Heart right ventricle (tissue), 16 donors: ENCODE data around the gene YWHAQ. TPM values are rescaled to one million over a fixed set of nuclear protein-coding genes. Genes with fewer than 3 reads are reported as not detected.

ENCODE experiments used
- ATAC-seq, 8 donors: fragments of 200-7000 bp; cut with Tn5 transposase; one replicate each; pipeline ENCODE4 v1.9.1; 2020; ENCODE audit warnings: mild to moderate bottlenecking in 8 of 8, moderate library complexity in 8 of 8, moderate number of reproducible peaks in 1 of 8
- DNase-seq, 2 donors: peaks; one replicate each; pipeline ENCODE4 v3.0.0-alpha.2; 2020
- H3K27ac ChIP-seq, 10 donors: fragments of 200-600 bp; sonication (generic) in 2 of 10; one replicate each; pipeline versions ENCODE4 v1.5.0 to v1.8.0; 2020 to 2022; ENCODE audit warnings: mild to moderate bottlenecking in 3 of 10
- H3K27me3 ChIP-seq, 7 donors: fragments of 200-600 bp; one replicate each; pipeline ENCODE4 v1.8.0; 2021 to 2022; ENCODE audit warnings: mild to moderate bottlenecking in 2 of 7
- H3K36me3 ChIP-seq, 9 donors: fragments of 200-600 bp; sonication (generic) in 1 of 9; one replicate each; pipeline versions ENCODE4 v1.5.0 to v1.8.0; 2020 to 2022; ENCODE audit warnings: mild to moderate bottlenecking in 2 of 9
- H3K4me1 ChIP-seq, 9 donors: fragments of 200-600 bp; sonication (generic) in 1 of 9; one replicate each; pipeline versions ENCODE4 v1.5.0 to v1.8.0; 2020 to 2022; ENCODE audit warnings: mild to moderate bottlenecking in 4 of 9
- H3K4me3 ChIP-seq, 10 donors: fragments of 200-600 bp; sonication (generic) in 2 of 10; one replicate each; pipeline versions ENCODE4 v1.5.0 to v1.8.0; 2020 to 2022; ENCODE audit warnings: mild to moderate bottlenecking in 7 of 10, moderate library complexity in 2 of 10
- H3K9me3 ChIP-seq, 11 donors: fragments of 200-600 bp in 10 of 11; sonication (generic) in 2 of 11; one replicate each; pipeline versions ENCODE4 v1.5.0 to v1.8.0; 2013 to 2022; ENCODE audit warnings: mild to moderate bottlenecking in 2 of 11, control low read depth in 1 of 11, moderate library complexity in 1 of 11
- WGBS, 2 donors: extraction: QIAGEN DNeasy Blood & Tissue Kit; methylation state at CpG; one replicate each; pipeline ENCODE4 v1.1.7; 2013; ENCODE audit warnings: inconsistent platforms in 1 of 2; 5-methylcytosine and 5-hydroxymethylcytosine counted together
- intact Hi-C, 10 donors: fragments of 100-400 bp; cut with DNase I; formaldehyde crosslinking; loops; one replicate each; pipeline versions ENCODE4 v1.11.1 to v1.14.2; 2022
- polyA plus RNA-seq, 2 donors: library from polyadenylated mRNA; stranded (reverse); fragments of 200-250 nt; gene quantifications; one replicate each; pipeline ENCODE4 v1.2.3, GENCODE V29; 2013
- total RNA-seq, 10 donors: library from RNA; stranded (reverse); fragmentation: NEBNext Ultra II Directional in 3 of 10; extraction: Animal tissue kit (Norgen Biotek cat#: 25700) in 3 of 10; gene quantifications; one replicate each; pipeline versions ENCODE4 v1.2.1 to v1.2.4, GENCODE V29; 2021 to 2023
- TF ChIP-seq, protein P1 (sequence below), 9 donors: fragments of 200-600 bp; sonication (generic) in 2 of 9; IDR thresholded peaks; one replicate each; pipeline versions ENCODE4 v1.5.0 to v1.8.0; 2021 to 2022; ENCODE audit warnings: antibody characterized with exemption in 9 of 9, mild to moderate bottlenecking in 5 of 9, moderate library complexity in 1 of 9
- donor health status: Arrhythmogenic right ventricular cardiomyopathy.
- donor health status: ischemic (EF 13 %, LVEDD 7.1; RV severe dilation, severe dysfunction).
- donor health status: healthy with polysubstance abuse.
- donor health status: DM: no; HTN: yes; CAD: no.
- donor health status: DM: no; HTN: no; CAD: no.
- donor health status: ischemic (EF 25% LVEDD 6.9; RV normal size, moderate dysfunction).
- donor health status: ischemic (EF 25% LVEDD 5.7; RV mildly dilated, moderate dysfunction).
- donor health status: healthy.
- donor health status: DM: yes; HTN: yes; CAD: no.
- donor health status: Ischemic cardiomyopathy.
- donor health status: ischemic (EF 35%, LVEDD 5.7; RV mildly dilated, moderate dysfunction).
- donor health status: nonischemic (EF 11% LVEDD 7.7; RV severe dilation, severe dysfunction).
- donor health status: DM: yes; HTN: yes; CAD: no.
- donor health status: PGD.
- donor health status: ischemic (EF 29% LVEDD 5.4; RV normal size, mild dysfunction).
- donor health status: nonischemic (EF 23%, LVEDD 6.1; RV moderate dilation, normal function).

Gene YWHAQ
- total and polyA plus RNA-seq, 12 donors = 62.0 to 303 (median 199) TPM

DNA sequence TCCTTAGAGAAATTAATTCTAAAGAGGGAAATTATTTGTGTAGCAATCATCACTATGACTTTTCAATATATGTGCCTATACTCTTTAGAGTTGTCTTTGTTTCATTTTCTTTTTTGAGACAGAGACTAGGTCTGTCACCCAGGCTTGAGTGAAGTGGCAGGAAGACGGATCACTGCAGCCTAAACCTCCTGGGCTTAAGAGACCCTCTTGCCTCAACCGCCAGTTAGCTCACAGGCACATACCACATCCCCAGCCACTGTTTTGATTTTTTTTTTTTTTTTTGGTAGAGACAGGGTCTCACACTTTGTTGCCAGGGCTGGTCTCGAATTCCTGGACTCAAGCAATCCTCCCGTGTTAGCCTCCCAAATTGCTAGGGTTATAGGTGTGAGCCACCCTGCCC lies 12.4 kb downstream of the YWHAQ start:
- TF ChIP-seq, protein P1, sequence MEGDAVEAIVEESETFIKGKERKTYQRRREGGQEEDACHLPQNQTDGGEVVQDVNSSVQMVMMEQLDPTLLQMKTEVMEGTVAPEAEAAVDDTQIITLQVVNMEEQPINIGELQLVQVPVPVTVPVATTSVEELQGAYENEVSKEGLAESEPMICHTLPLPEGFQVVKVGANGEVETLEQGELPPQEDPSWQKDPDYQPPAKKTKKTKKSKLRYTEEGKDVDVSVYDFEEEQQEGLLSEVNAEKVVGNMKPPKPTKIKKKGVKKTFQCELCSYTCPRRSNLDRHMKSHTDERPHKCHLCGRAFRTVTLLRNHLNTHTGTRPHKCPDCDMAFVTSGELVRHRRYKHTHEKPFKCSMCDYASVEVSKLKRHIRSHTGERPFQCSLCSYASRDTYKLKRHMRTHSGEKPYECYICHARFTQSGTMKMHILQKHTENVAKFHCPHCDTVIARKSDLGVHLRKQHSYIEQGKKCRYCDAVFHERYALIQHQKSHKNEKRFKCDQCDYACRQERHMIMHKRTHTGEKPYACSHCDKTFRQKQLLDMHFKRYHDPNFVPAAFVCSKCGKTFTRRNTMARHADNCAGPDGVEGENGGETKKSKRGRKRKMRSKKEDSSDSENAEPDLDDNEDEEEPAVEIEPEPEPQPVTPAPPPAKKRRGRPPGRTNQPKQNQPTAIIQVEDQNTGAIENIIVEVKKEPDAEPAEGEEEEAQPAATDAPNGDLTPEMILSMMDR (IDR thresholded peaks at IDR 0.05) = no peak
- intact Hi-C loops = loop anchor here in 1 of 10 donors (5.0 kb wide), 1 partner anchor 41 kb away; no protein-coding TSS in a partner anchor
- Histone ChIP-seq H3K9me3 (peaks cover 0 to 7% (median 0%) of the 10 kb centered on the region in 11 donors), H3K36me3 (peaks cover 0 to 28% (median 3%) of the 10 kb centered on the region in 9 donors), H3K27ac (peak overlapping the region in 1 of 10 donors; percentile 22), H3K4me1 (peaks cover 5 to 90% (median 73%) of the 10 kb centered on the region in 9 donors), H3K4me3 (no peak overlapping the region), H3K27me3 (no peaks in the 10 kb centered on the region)
- 79 to 81% methylated on average over 4 of the region's 4 CpGs for WGBS, 2 donors
- DNase-seq = no peak
- ATAC-seq = peak in 1 of 8 donors; percentile 22

DNA sequence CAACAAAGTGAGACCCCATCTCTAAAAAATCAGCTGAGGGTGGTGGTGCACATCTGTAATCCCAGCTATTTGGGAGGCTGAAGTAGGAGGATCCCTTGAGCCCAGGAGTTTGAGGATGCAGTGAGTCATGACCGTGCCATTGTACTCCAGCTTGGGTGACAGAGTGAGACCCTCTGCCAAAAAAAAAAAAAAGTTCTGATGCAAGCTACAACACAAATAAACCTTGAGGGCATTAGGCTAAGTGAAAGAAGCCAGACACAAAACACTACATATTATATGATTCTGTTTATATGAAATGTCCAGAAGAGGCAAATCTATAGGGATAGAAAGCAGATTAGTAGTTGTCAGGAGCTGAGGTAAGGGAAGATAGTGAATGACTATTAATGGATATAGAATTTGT lies 13.0 kb downstream of the YWHAQ start:
- Histone ChIP-seq H3K27ac (peak overlapping the region in 1 of 10 donors; percentile 19), H3K4me3 (no peak overlapping the region), H3K36me3 (peaks cover 0 to 21% (median 3%) of the 10 kb centered on the region in 9 donors), H3K9me3 (peaks cover 0 to 7% (median 0%) of the 10 kb centered on the region in 11 donors), H3K4me1 (peaks cover 5 to 90% (median 74%) of the 10 kb centered on the region in 9 donors), H3K27me3 (no peaks in the 10 kb centered on the region)
- TF ChIP-seq, protein P1 (IDR thresholded peaks at IDR 0.05) = no peak
- DNase-seq (no peak), ATAC-seq (peak in 4 of 8 donors; percentile 23 to 47 (median 36))
- 26 to 37% methylated on average over 1 of the region's 1 CpG for WGBS, 2 donors
- intact Hi-C loops = loop anchor here in 1 of 10 donors (5.0 kb wide), 1 partner anchor 40 kb away; no protein-coding TSS in a partner anchor

GRCh38 chr2:9617296-9617695 lies 13.5 kb downstream of the YWHAQ start:
- ATAC-seq (no peak), DNase-seq (no peak)
- intact Hi-C loops = loop anchor here in 1 of 10 donors (5.0 kb wide), 1 partner anchor 40 kb away; no protein-coding TSS in a partner anchor
- Histone ChIP-seq H3K27me3 (no peaks in the 10 kb centered on the region), H3K4me3 (no peak overlapping the region), H3K4me1 (peaks cover 5 to 90% (median 74%) of the 10 kb centered on the region in 9 donors), H3K27ac (no peak overlapping the region), H3K9me3 (peaks cover 0 to 7% (median 0%) of the 10 kb centered on the region in 11 donors), H3K36me3 (peaks cover 0 to 17% (median 3%) of the 10 kb centered on the region in 9 donors)
- WGBS, 2 donors = 95 to 98% methylated on average over 5 of the region's 5 CpGs
- TF ChIP-seq, protein P1 (IDR thresholded peaks at IDR 0.05) = no peak

GRCh38 chr2:9614562-9614961 lies 16.2 kb downstream of the YWHAQ start:
- Histone ChIP-seq H3K27me3 (no peaks in the 10 kb centered on the region), H3K9me3 (peaks cover 0 to 7% (median 0%) of the 10 kb centered on the region in 11 donors), H3K36me3 (peaks cover 0 to 12% (median 3%) of the 10 kb centered on the region in 9 donors), H3K27ac (no peak overlapping the region), H3K4me1 (peaks cover 7 to 91% (median 81%) of the 10 kb centered on the region in 9 donors), H3K4me3 (no peak overlapping the region)
- ATAC-seq (no peak), DNase-seq (no peak)
- intact Hi-C loops = loop anchor here in 1 of 10 donors (5.0 kb wide), 1 partner anchor 57 kb away; the partner anchor contains the start of gene ADAM17
- TF ChIP-seq, protein P1 (IDR thresholded peaks at IDR 0.05) = no peak
- WGBS, 2 donors = 65 to 68% methylated on average over 3 of the region's 3 CpGs
